HepG2 (cell line): ENCODE results near the gene CUL2. TPM values are rescaled to one million over a fixed set of nuclear protein-coding genes. Genes with fewer than 3 reads are reported as not detected.

ENCODE experiments used
- DNMT1 ChIP-seq: sonication (generic); formaldehyde crosslinking; IDR thresholded peaks from 2 replicates; pipeline ENCODE4 v1.5.1; 2020; ENCODE audit warnings: mild to moderate bottlenecking, missing genetic modification reagents
- HES4 ChIP-seq: sonication (generic); formaldehyde crosslinking; IDR thresholded peaks from 2 replicates; pipeline ENCODE4 v1.9.0; 2021; ENCODE audit warnings: mild to moderate bottlenecking, missing genetic modification reagents, borderline replicate concordance
- HMG20B ChIP-seq: conservative IDR thresholded peaks from 2 replicates; pipeline ENCODE4 v1.6.1; 2016; ENCODE audit warnings: missing genetic modification reagents, missing compliant biosample characterization
- JUND ChIP-seq: sonication (generic); formaldehyde crosslinking; IDR thresholded peaks from 2 replicates; pipeline ENCODE4 v1.8.0; 2022; ENCODE audit warnings: mild to moderate bottlenecking, missing genetic modification reagents
- NFAT5 ChIP-seq: sonication (generic); formaldehyde crosslinking; IDR thresholded peaks from 2 replicates; pipeline ENCODE4 v1.4.0; 2020; ENCODE audit warnings: missing genetic modification reagents
- RNF2 ChIP-seq: fragments of 450-650 bp; conservative IDR thresholded peaks from 2 replicates; pipeline ENCODE4 v1.6.1; 2016; ENCODE audit warnings: low read depth
- XBP1 ChIP-seq: sonication (generic); formaldehyde crosslinking; IDR thresholded peaks from 2 replicates; pipeline ENCODE4 v1.5.0; 2020; ENCODE audit warnings: missing genetic modification reagents
- ZBTB10 ChIP-seq: sonication (generic); formaldehyde crosslinking; IDR thresholded peaks from 2 replicates; pipeline ENCODE4 v1.4.0; 2020; ENCODE audit warnings: missing genetic modification reagents, borderline replicate concordance
- ZBTB38 ChIP-seq: sonication (generic); formaldehyde crosslinking; IDR thresholded peaks from 2 replicates; pipeline ENCODE4 v1.5.1; 2020; ENCODE audit warnings: mild to moderate bottlenecking, missing genetic modification reagents
- ZNF143 ChIP-seq: sonication (generic); formaldehyde crosslinking; IDR thresholded peaks from 2 replicates; pipeline ENCODE4 v1.4.0; 2020; ENCODE audit warnings: missing genetic modification reagents
- ZNF180 ChIP-seq: sonication (generic); formaldehyde crosslinking; IDR thresholded peaks from 2 replicates; pipeline ENCODE4 v1.4.0; 2020; ENCODE audit warnings: low read depth, missing genetic modification reagents, borderline replicate concordance
- ZNF205 ChIP-seq: IDR thresholded peaks from 2 replicates; pipeline ENCODE4 v1.6.1; 2018; ENCODE audit warnings: missing biosample characterization, missing genetic modification reagents
- ZNF264 ChIP-seq: sonication (generic); formaldehyde crosslinking; IDR thresholded peaks from 2 replicates; pipeline ENCODE4 v1.4.0; 2020; ENCODE audit warnings: missing genetic modification reagents
- ZNF337 ChIP-seq: sonication (generic); formaldehyde crosslinking; IDR thresholded peaks from 2 replicates; pipeline ENCODE4 v1.5.1; 2020; ENCODE audit warnings: missing genetic modification reagents, low read depth, mild to moderate bottlenecking, borderline replicate concordance
- ZNF629 ChIP-seq: sonication (generic); formaldehyde crosslinking; conservative IDR thresholded peaks from 2 replicates; pipeline ENCODE4 v1.5.0; 2020; ENCODE audit warnings: missing genetic modification reagents
- ZNF777 ChIP-seq: sonication (generic); formaldehyde crosslinking; IDR thresholded peaks from 2 replicates; pipeline ENCODE4 v1.4.0; 2020; ENCODE audit warnings: missing genetic modification reagents
- ZSCAN22 ChIP-seq: sonication (generic); formaldehyde crosslinking; IDR thresholded peaks from 2 replicates; pipeline ENCODE4 v1.4.0; 2020; ENCODE audit warnings: mild to moderate bottlenecking, missing genetic modification reagents
- ZSCAN30 ChIP-seq: sonication (generic); formaldehyde crosslinking; IDR thresholded peaks from 2 replicates; pipeline ENCODE4 v1.5.0; 2020; ENCODE audit warnings: mild to moderate bottlenecking, missing genetic modification reagents
- polyA plus RNA-seq, 8 experiments: library from polyadenylated mRNA; depleted of rRNA in 3 of 8; stranded (reverse) in 7 of 8; unstranded in 1 of 8; fragments of >200 nt; fragmentation: Illumina TruSeq in 4 of 8; extraction: Trizol in 4 of 8; gene quantifications; 2 replicates each; pipeline versions ENCODE4 v1.2.1 to v1.2.3, GENCODE V29; 2011 to 2016; ENCODE audit warnings: low read depth in 4 of 8, missing spikeins in 1 of 8, mixed read lengths in 1 of 8; ENCODE audit not compliant: insufficient read depth in 1 of 8
- total RNA-seq, 5 experiments: library from RNA; depleted of rRNA; stranded (reverse); fragments of >200 nt; fragmentation: Illumina TruSeq; extraction: Trizol; gene quantifications; 2 replicates each; pipeline ENCODE4 v1.2.3, GENCODE V29; 2016; ENCODE audit warnings: low read depth in 1 of 5
- TF ChIP-seq, protein P1 (sequence below): sonication (generic); formaldehyde crosslinking; IDR thresholded peaks from 2 replicates; pipeline ENCODE4 v1.5.0; 2020; ENCODE audit warnings: missing genetic modification reagents
- TF ChIP-seq, protein P2 (sequence below): sonication (generic); formaldehyde crosslinking; IDR thresholded peaks from 2 replicates; pipeline ENCODE4 v1.9.0; 2021; ENCODE audit warnings: missing genetic modification reagents, borderline replicate concordance

The CUL2 gene
- total and polyA plus RNA-seq, 2 of the 13 experiments (the other 11 are each of a cell fraction or from before 2014, with no cell fraction given): 9.6 to 33.1 TPM

- TF ChIP-seq NFAT5 (0 out of 2 replicates have a peak, but pooled peaks have one; percentile 62), ZSCAN30 (CRISPR knock-in tag) (0 out of 2 replicates have a peak, but pooled peaks have one; percentile 6), ZNF629 (CRISPR knock-in tag) (0 out of 2 replicates have a peak, but pooled peaks have one; percentile 11), HMG20B (CRISPR knock-in tag) (no peak), ZBTB38 (peak; percentile 74), DNMT1 (CRISPR knock-in tag) (0 out of 2 replicates have a peak, but pooled peaks have one; percentile 20), ZNF777 (CRISPR knock-in tag) (peak; percentile 8; the same call in 1 of the 2 replicates), ZNF337 (CRISPR knock-in tag) (no peak), ZNF143 (CRISPR knock-in tag) (0 out of 2 replicates have a peak, but pooled peaks have one; percentile 27), JUND (CRISPR knock-in tag) (no peak), HES4 (CRISPR knock-in tag) (0 out of 2 replicates have a peak, but pooled peaks have one; percentile 42), ZNF180 (0 out of 2 replicates have a peak, but pooled peaks have one; percentile 57), ZSCAN22 (CRISPR knock-in tag) (peak; percentile 24; the same call in 1 of the 2 replicates), ZBTB10 (0 out of 2 replicates have a peak, but pooled peaks have one; percentile 44), ZNF264 (CRISPR knock-in tag) (0 out of 2 replicates have a peak, but pooled peaks have one; percentile 53), RNF2 (peak; percentile 82; the same call in 1 of the 2 replicates), ZNF205 (CRISPR knock-in tag) (0 out of 2 replicates have a peak, but pooled peaks have one; percentile 4), XBP1 (CRISPR knock-in tag) (0 out of 2 replicates have a peak, but pooled peaks have one; percentile 42)
- TF ChIP-seq, protein P1, sequence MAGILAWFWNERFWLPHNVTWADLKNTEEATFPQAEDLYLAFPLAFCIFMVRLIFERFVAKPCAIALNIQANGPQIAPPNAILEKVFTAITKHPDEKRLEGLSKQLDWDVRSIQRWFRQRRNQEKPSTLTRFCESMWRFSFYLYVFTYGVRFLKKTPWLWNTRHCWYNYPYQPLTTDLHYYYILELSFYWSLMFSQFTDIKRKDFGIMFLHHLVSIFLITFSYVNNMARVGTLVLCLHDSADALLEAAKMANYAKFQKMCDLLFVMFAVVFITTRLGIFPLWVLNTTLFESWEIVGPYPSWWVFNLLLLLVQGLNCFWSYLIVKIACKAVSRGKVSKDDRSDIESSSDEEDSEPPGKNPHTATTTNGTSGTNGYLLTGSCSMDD (CRISPR knock-in tag): 0 out of 2 replicates have a peak, but pooled peaks have one; percentile 79
- TF ChIP-seq, protein P2, sequence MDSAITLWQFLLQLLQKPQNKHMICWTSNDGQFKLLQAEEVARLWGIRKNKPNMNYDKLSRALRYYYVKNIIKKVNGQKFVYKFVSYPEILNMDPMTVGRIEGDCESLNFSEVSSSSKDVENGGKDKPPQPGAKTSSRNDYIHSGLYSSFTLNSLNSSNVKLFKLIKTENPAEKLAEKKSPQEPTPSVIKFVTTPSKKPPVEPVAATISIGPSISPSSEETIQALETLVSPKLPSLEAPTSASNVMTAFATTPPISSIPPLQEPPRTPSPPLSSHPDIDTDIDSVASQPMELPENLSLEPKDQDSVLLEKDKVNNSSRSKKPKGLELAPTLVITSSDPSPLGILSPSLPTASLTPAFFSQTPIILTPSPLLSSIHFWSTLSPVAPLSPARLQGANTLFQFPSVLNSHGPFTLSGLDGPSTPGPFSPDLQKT (CRISPR knock-in tag): 0 out of 2 replicates have a peak, but pooled peaks have one; percentile 65
These were observed 36.0 kb upstream of the CUL2 start (continued) for GRCh38 chr10:35126062-35126529.
